Left renal pelvis (tissue), 4 donors: Measurements from ENCODE around the gene HMGN4. TPM values are rescaled to one million over a fixed set of nuclear protein-coding genes. Genes with fewer than 3 reads are reported as not detected.
A peak's percentile ranks its signal among the peaks of the same experiment; 100 is the strongest.
"Not testable (repeated sequence)": the region's sequence is repeated elsewhere in the genome, so short reads cannot be mapped to it uniquely, and the experiment has no call there.

Source experiments
- DNase-seq, 4 donors: peaks; one replicate each; pipeline ENCODE4 v3.0.0-alpha.2; 2013; ENCODE audit warnings: low read depth in 4 of 4, low spot score in 3 of 4
- polyA plus RNA-seq, 4 donors: library from polyadenylated mRNA; unstranded; fragments of 120-200 nt; gene quantifications; one replicate each; pipeline ENCODE4 v1.2.1, GENCODE V29; 2013; ENCODE audit not compliant: insufficient read length in 4 of 4

HMGN4 gene
- polyA plus RNA-seq, 4 donors, result 77.8 to 91.6 (median 84.0) TPM

GRCh38 chr6:26521600-26522391 lies 16.4 kb upstream of the HMGN4 start:
- DNase-seq, result peak in 1 of 4 donors; percentile 60

- DNase-seq, result not testable (repeated sequence)
These were observed 15.5 kb upstream of the HMGN4 start for GRCh38 chr6:26522486-26523228.

- DNase-seq, result not testable (repeated sequence)
These were observed 13.9 kb upstream of the HMGN4 start for GRCh38 chr6:26524314-26524713.

GRCh38 chr6:26524722-26525370 lies 13.3 kb upstream of the HMGN4 start:
- no peak for DNase-seq

- no peak for DNase-seq
These were observed 12.3 kb upstream of the HMGN4 start for GRCh38 chr6:26525838-26526237.

GRCh38 chr6:26526928-26527327 lies 11.2 kb upstream of the HMGN4 start:
- no peak for DNase-seq

- no peak for DNase-seq
These were observed 8.0 kb upstream of the HMGN4 start for GRCh38 chr6:26530203-26530602.

GRCh38 chr6:26531897-26532296 lies 6.3 kb upstream of the HMGN4 start:
- no peak for DNase-seq

GRCh38 chr6:26532699-26533531 lies 5.3 kb upstream of the HMGN4 start:
- DNase-seq, result peak in 2 of 4 donors; percentile 82 to 89

- DNase-seq, result no peak
These were observed 4.6 kb upstream of the HMGN4 start for GRCh38 chr6:26533532-26533931.

GRCh38 chr6:26534681-26535465 lies 3.3 kb upstream of the HMGN4 start:
- DNase-seq, result no peak

- no peak for DNase-seq
These were observed 1.5 kb upstream of the HMGN4 start for GRCh38 chr6:26536571-26537159.

GRCh38 chr6:26537160-26537845 lies 863 bp upstream of the HMGN4 start:
- peak in 3 of 4 donors; percentile 78 to 89 (median 84) for DNase-seq

- no peak for DNase-seq
These were observed 371 bp downstream of the HMGN4 start for GRCh38 chr6:26538572-26538902.

- DNase-seq, result no peak
These were observed 977 bp downstream of the HMGN4 start for GRCh38 chr6:26539071-26539615.

- no peak for DNase-seq
These were observed 3.4 kb downstream of the HMGN4 start for GRCh38 chr6:26541579-26541978.

GRCh38 chr6:26543953-26544352 lies 5.8 kb downstream of the HMGN4 start:
- DNase-seq, result no peak

- DNase-seq, result no peak
These were observed 6.3 kb downstream of the HMGN4 start for GRCh38 chr6:26544473-26544872.

GRCh38 chr6:26545627-26546026 lies 7.5 kb downstream of the HMGN4 start:
- DNase-seq, result no peak
